ENCODE data around the gene TPSAB1. TPM values are rescaled to one million over a fixed set of nuclear protein-coding genes. Genes with fewer than 3 reads are reported as not detected.
"Not testable (repeated sequence)": the region's sequence is repeated elsewhere in the genome, so short reads cannot be mapped to it uniquely, and the experiment has no call there.

Gene TPSAB1
- total RNA-seq (2014; rRNA removed; shearing (Covaris generic)) = not detected in 2 replicates

- peaks cover 12% of the 10 kb centered on the region for H3K27me3 ChIP-seq (replicated peaks)
- H3K4me1 ChIP-seq (replicated peaks); H3K4me3 ChIP-seq; H3K9me3 ChIP-seq (replicated peaks); DNase-seq (ENCODE audit: low read depth in 1 of 2, low spot score in 2 of 2); H3K36me3 ChIP-seq; H3K27ac ChIP-seq: not testable (repeated sequence)
These were observed at the start of gene TPSAB1 for GRCh38 chr16:1240436-1240835. TSS of gene TPSAB1 (plus strand) at chr16:1240705. CDS start at chr16:1240939, 234 bp downstream.

- not testable (repeated sequence) for H3K36me3 ChIP-seq; H3K4me3 ChIP-seq; DNase-seq (ENCODE audit: low read depth in 1 of 2, low spot score in 2 of 2); H3K4me1 ChIP-seq (replicated peaks); H3K9me3 ChIP-seq (replicated peaks); H3K27ac ChIP-seq
- 0 out of 2 replicates have a peak, but pooled peaks cover 17% of the 10 kb centered on the region for H3K27me3 ChIP-seq (replicated peaks)
These were observed 49.7 kb upstream of the TPSAB1 start for GRCh38 chr16:1190789-1191188.

- Histone ChIP-seq H3K9me3 (replicated peaks) (no peaks in the 10 kb centered on the region), H3K27ac (no peak overlapping the region), H3K36me3 (no peaks in the 10 kb centered on the region), H3K4me1 (replicated peaks) (no peaks in the 10 kb centered on the region), H3K4me3 (no peak overlapping the region), H3K27me3 (replicated peaks) (0 out of 2 replicates have a peak, but pooled peaks cover 17% of the 10 kb centered on the region)
- no peak for DNase-seq (ENCODE audit: low read depth in 1 of 2, low spot score in 2 of 2)
These were observed 48.0 kb upstream of the TPSAB1 start for GRCh38 chr16:1192384-1193073.

- DNase-seq (ENCODE audit: low read depth in 1 of 2, low spot score in 2 of 2) = no peak
- no peaks in the 10 kb centered on the region for H3K36me3 ChIP-seq
These were observed 47.2 kb upstream of the TPSAB1 start for GRCh38 chr16:1193143-1193824.

GRCh38 chr16:1193825-1194581 lies 46.5 kb upstream of the TPSAB1 start:
- Histone ChIP-seq H3K9me3 (replicated peaks) (no peaks in the 10 kb centered on the region), H3K4me3 (no peak overlapping the region), H3K27ac (no peak overlapping the region), H3K4me1 (replicated peaks) (no peaks in the 10 kb centered on the region), H3K36me3 (no peaks in the 10 kb centered on the region), H3K27me3 (replicated peaks) (0 out of 2 replicates have a peak, but pooled peaks cover 14% of the 10 kb centered on the region)
- no peak for DNase-seq (ENCODE audit: low read depth in 1 of 2, low spot score in 2 of 2)

More at GRCh38 chr16:1193143-1193824, 47.2 kb upstream of the TPSAB1 start:
- Histone ChIP-seq H3K4me1 (replicated peaks) (no peaks in the 10 kb centered on the region), H3K27me3 (replicated peaks) (0 out of 2 replicates have a peak, but pooled peaks cover 17% of the 10 kb centered on the region), H3K9me3 (replicated peaks) (no peaks in the 10 kb centered on the region), H3K4me3 (no peak overlapping the region), H3K27ac (no peak overlapping the region)

GRCh38 chr16:1194665-1195392 lies 45.7 kb upstream of the TPSAB1 start:
- no peaks in the 10 kb centered on the region for H3K36me3 ChIP-seq
- no peaks in the 10 kb centered on the region for H3K9me3 ChIP-seq (replicated peaks)
- no peaks in the 10 kb centered on the region for H3K4me1 ChIP-seq (replicated peaks)
- H3K4me3 ChIP-seq = no peak overlapping the region
- no peak for DNase-seq (ENCODE audit: low read depth in 1 of 2, low spot score in 2 of 2)
- H3K27me3 ChIP-seq (replicated peaks) = 0 out of 2 replicates have a peak, but pooled peaks cover 14% of the 10 kb centered on the region
- no peak overlapping the region for H3K27ac ChIP-seq

GRCh38 chr16:1195393-1195666 lies 45.2 kb upstream of the TPSAB1 start:
- H3K36me3 ChIP-seq = no peaks in the 10 kb centered on the region
- H3K9me3 ChIP-seq (replicated peaks) = no peaks in the 10 kb centered on the region
- H3K4me1 ChIP-seq (replicated peaks) = no peaks in the 10 kb centered on the region
- 0 out of 2 replicates have a peak, but pooled peaks cover 14% of the 10 kb centered on the region for H3K27me3 ChIP-seq (replicated peaks)
- no peak overlapping the region for H3K4me3 ChIP-seq
- no peak overlapping the region for H3K27ac ChIP-seq
- DNase-seq (ENCODE audit: low read depth in 1 of 2, low spot score in 2 of 2) = no peak

GRCh38 chr16:1196494-1196893 lies 44.0 kb upstream of the TPSAB1 start:
- H3K27ac ChIP-seq = no peak overlapping the region
- H3K36me3 ChIP-seq = no peaks in the 10 kb centered on the region
- H3K27me3 ChIP-seq (replicated peaks) = 0 out of 2 replicates have a peak, but pooled peaks cover 14% of the 10 kb centered on the region
- H3K4me1 ChIP-seq (replicated peaks) = no peaks in the 10 kb centered on the region
- H3K4me3 ChIP-seq = no peak overlapping the region
- no peaks in the 10 kb centered on the region for H3K9me3 ChIP-seq (replicated peaks)
- no peak for DNase-seq (ENCODE audit: low read depth in 1 of 2, low spot score in 2 of 2)

- no peak for DNase-seq (ENCODE audit: low read depth in 1 of 2, low spot score in 2 of 2)
- Histone ChIP-seq H3K9me3 (replicated peaks) (no peaks in the 10 kb centered on the region), H3K36me3 (no peaks in the 10 kb centered on the region), H3K4me3 (no peak overlapping the region), H3K27me3 (replicated peaks) (0 out of 2 replicates have a peak, but pooled peaks cover 11% of the 10 kb centered on the region), H3K27ac (no peak overlapping the region), H3K4me1 (replicated peaks) (no peaks in the 10 kb centered on the region)
These were observed 43.2 kb upstream of the TPSAB1 start for GRCh38 chr16:1197237-1197866.

- Histone ChIP-seq H3K27me3 (replicated peaks) (0 out of 2 replicates have a peak, but pooled peaks cover 10% of the 10 kb centered on the region), H3K9me3 (replicated peaks) (no peaks in the 10 kb centered on the region), H3K27ac (no peak overlapping the region), H3K4me3 (no peak overlapping the region), H3K36me3 (no peaks in the 10 kb centered on the region), H3K4me1 (replicated peaks) (no peaks in the 10 kb centered on the region)
- no peak for DNase-seq (ENCODE audit: low read depth in 1 of 2, low spot score in 2 of 2)
These were observed 42.3 kb upstream of the TPSAB1 start for GRCh38 chr16:1198194-1198593.

- H3K9me3 ChIP-seq (replicated peaks) = not testable (repeated sequence)
These were observed 41.7 kb upstream of the TPSAB1 start for GRCh38 chr16:1198671-1199346.

GRCh38 chr16:1199347-1200013 lies 41.0 kb upstream of the TPSAB1 start:
- no peak overlapping the region for H3K27ac ChIP-seq
- DNase-seq (ENCODE audit: low read depth in 1 of 2, low spot score in 2 of 2) = no peak
- H3K9me3 ChIP-seq (replicated peaks) = no peaks in the 10 kb centered on the region
- H3K36me3 ChIP-seq = no peaks in the 10 kb centered on the region
- peaks cover 10% of the 10 kb centered on the region; the same call in 1 of the 2 replicates for H3K27me3 ChIP-seq (replicated peaks)
- H3K4me3 ChIP-seq = no peak overlapping the region
- H3K4me1 ChIP-seq (replicated peaks) = no peaks in the 10 kb centered on the region

More at GRCh38 chr16:1198671-1199346, 41.7 kb upstream of the TPSAB1 start:
- not testable (repeated sequence) for DNase-seq (ENCODE audit: low read depth in 1 of 2, low spot score in 2 of 2); H3K4me3 ChIP-seq; H3K27me3 ChIP-seq (replicated peaks); H3K36me3 ChIP-seq; H3K27ac ChIP-seq; H3K4me1 ChIP-seq (replicated peaks)
